GM06990 (cell line): Measurements from ENCODE around the gene F8.
A peak's percentile ranks its signal among the peaks of the same experiment; 100 is the strongest.

Experiments used
- DNase-seq: peaks from one replicate; pipeline ENCODE4 v3.0.0-alpha.2; 2011; ENCODE audit not compliant: insufficient read length; ENCODE audit errors: extremely low read depth
- H3K27me3 ChIP-seq: replicated peaks from 2 replicates; pipeline ENCODE4 v1.6.0; 2011; ENCODE audit warnings: low read length; ENCODE audit not compliant: control insufficient read depth, insufficient read depth
- H3K36me3 ChIP-seq: 2 replicates; pipeline ENCODE4 v1.5.1; 2011; ENCODE audit warnings: low read length; ENCODE audit not compliant: control insufficient read depth, insufficient read depth
- H3K4me3 ChIP-seq: replicated peaks from 2 replicates; pipeline ENCODE4 v1.5.1; 2011; ENCODE audit warnings: low read depth, mild to moderate bottlenecking, control low read depth, low read length
- CTCF ChIP-seq: IDR thresholded peaks from 2 replicates; pipeline ENCODE4 v1.5.1; 2011; ENCODE audit warnings: low read length, control low read depth, mild to moderate bottlenecking, inconsistent platforms; ENCODE audit not compliant: insufficient read depth, poor library complexity, severe bottlenecking

Gene F8

GRCh38 chrX:155048977-155049619 lies 26.6 kb upstream of the F8 start:
- DNase-seq = no peak
- no peaks in the 10 kb centered on the region for H3K27me3 ChIP-seq

GRCh38 chrX:155046811-155047528 lies 24.4 kb upstream of the F8 start:
- no peaks in the 10 kb centered on the region; the same call in 1 of the 2 replicates for H3K36me3 ChIP-seq
- H3K4me3 ChIP-seq = no peak overlapping the region
- no peaks in the 10 kb centered on the region for H3K27me3 ChIP-seq
- no peak for TF ChIP-seq CTCF
- no peak for DNase-seq

More at GRCh38 chrX:155048977-155049619, 26.6 kb upstream of the F8 start:
- TF ChIP-seq CTCF = peak; percentile 59
- H3K4me3 ChIP-seq = no peak overlapping the region
- H3K36me3 ChIP-seq = no peaks in the 10 kb centered on the region; the same call in 1 of the 2 replicates

- no peak for DNase-seq
- H3K4me3 ChIP-seq = no peak overlapping the region
- TF ChIP-seq CTCF = no peak
- no peaks in the 10 kb centered on the region; the same call in 1 of the 2 replicates for H3K36me3 ChIP-seq
- no peaks in the 10 kb centered on the region for H3K27me3 ChIP-seq
Observed at GRCh38 chrX:155046129-155046810, 23.7 kb upstream of the F8 start.

- DNase-seq = no peak
- Histone ChIP-seq H3K4me3 (no peak overlapping the region), H3K36me3 (no peaks in the 10 kb centered on the region), H3K27me3 (no peaks in the 10 kb centered on the region)
- no peak for TF ChIP-seq CTCF
Observed at GRCh38 chrX:155035688-155036087, 13.2 kb upstream of the F8 start.

GRCh38 chrX:155031657-155032056 lies 9.1 kb upstream of the F8 start:
- Histone ChIP-seq H3K27me3 (no peaks in the 10 kb centered on the region), H3K36me3 (no peaks in the 10 kb centered on the region), H3K4me3 (no peak overlapping the region)
- DNase-seq = no peak
- no peak for TF ChIP-seq CTCF
